HG03039 (cell line): ENCODE data around the gene MPST.

Experiments
- ATAC-seq: cut with Tn5 transposase; IDR thresholded peaks from one replicate; pipeline ENCODE4 v1.9.1; 2021; ENCODE audit warnings: mild to moderate bottlenecking, moderate library complexity; ENCODE audit not compliant: unreplicated experiment

Gene MPST

DNA sequence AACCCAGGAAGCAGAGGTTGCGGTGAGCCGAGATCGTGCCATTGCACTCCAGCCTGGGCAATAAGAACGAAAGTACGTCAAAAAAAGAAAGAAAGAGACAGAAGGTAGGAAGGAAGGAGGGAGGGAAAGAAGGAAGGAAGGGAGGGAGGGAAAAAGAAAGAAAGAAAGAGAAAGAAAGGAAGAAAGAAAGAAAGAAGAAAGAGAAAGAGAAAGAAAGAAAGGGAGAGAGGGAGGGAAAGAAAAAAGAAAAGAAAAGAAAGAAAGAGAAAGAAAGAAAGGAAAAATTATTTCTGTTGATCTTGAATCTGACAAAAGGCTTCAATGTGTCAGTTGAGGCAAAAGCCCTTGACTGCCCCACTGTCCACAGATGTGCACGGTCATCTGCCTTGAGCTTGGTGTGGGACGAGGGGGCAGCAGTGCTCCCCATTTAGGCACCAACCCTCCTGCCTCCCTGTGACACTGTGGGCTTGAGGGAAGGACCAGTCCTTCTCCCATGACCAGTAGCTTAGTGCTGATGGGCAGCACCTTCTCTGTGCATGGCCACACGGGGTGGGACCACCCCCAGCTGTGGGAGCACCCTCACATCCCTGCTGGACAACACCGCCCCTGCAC lies 56.4 kb downstream of the MPST start:
- no peak for ATAC-seq

GRCh38 chr22:37077802-37078448 lies 58.4 kb downstream of the MPST start:
- no peak for ATAC-seq

DNA sequence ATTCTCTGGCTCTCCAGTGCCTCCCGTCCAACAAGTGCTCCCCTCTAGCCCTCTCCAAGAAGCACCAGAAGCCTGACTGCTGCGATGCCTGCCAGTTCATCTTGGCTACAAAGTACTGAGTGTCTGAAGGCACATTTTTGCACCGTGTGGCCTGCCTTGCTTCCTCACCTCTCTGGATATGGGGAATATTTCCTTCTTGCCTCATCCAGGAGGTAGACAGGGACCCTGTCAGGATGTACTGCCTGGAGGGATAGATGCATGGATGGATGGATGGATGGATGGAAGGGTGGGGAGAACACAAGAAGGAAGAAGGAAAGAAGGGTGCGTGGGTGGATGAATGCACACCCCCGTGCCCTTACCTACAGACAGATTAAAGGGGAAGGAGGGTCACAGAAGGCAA lies 59.6 kb downstream of the MPST start:
- ATAC-seq = no peak
